HS-27A (cell line): ENCODE measurements around the gene ALPP.
"Not testable (repeated sequence)": the region's sequence is repeated elsewhere in the genome, so short reads cannot be mapped to it uniquely, and the experiment has no call there.

ENCODE experiments used
- DNase-seq: peaks from one replicate; pipeline ENCODE4 v3.0.0-alpha.2; 2012; ENCODE audit warnings: low read depth, missing footprints

Gene ALPP

GRCh38 chr2:232422051-232422450 is 43.5 kb downstream of the ALPP start:
- DNase-seq: no peak

GRCh38 chr2:232422996-232423395 is 44.4 kb downstream of the ALPP start:
- not testable (repeated sequence) for DNase-seq

- not testable (repeated sequence) for DNase-seq
These were observed 44.9 kb downstream of the ALPP start for GRCh38 chr2:232423407-232423806.

GRCh38 chr2:232431705-232432590 is 53.4 kb downstream of the ALPP start:
- DNase-seq: no peak
